HEK293T (cell line): ENCODE results near the gene PCBP1.
"Not testable (repeated sequence)": the region's sequence is repeated elsewhere in the genome, so short reads cannot be mapped to it uniquely, and the experiment has no call there.

Source experiments
- CTCF ChIA-PET: fragments of 350-600 bp; formaldehyde crosslinking; extraction: SDS; loops from one replicate; lab custom pipeline; 2021; ENCODE audit warnings: antibody characterized with exemption, inconsistent platforms; lab: Yijun Ruan, JAX
- POLR2A ChIA-PET: fragments of 350-600 bp; formaldehyde crosslinking; extraction: SDS; loops from one replicate; lab custom pipeline; 2020; ENCODE audit warnings: antibody characterized with exemption, inconsistent platforms; lab: Yijun Ruan, JAX
- DNase-seq: peaks from one replicate; pipeline ENCODE4 v3.0.0; 2012; ENCODE audit warnings: mixed read lengths; ENCODE audit errors: extremely low spot score
- ARNT ChIP-seq: fragments of 450-650 bp; IDR thresholded peaks from 2 replicates; pipeline ENCODE4 v1.6.1; 2017; ENCODE audit warnings: mild to moderate bottlenecking
- BHLHE40 ChIP-seq: fragments of 450-650 bp; IDR thresholded peaks from 2 replicates; pipeline ENCODE4 v1.6.1; 2016; ENCODE audit warnings: mild to moderate bottlenecking, moderate library complexity, borderline replicate concordance
- CTBP1 ChIP-seq: fragments of 450-650 bp; IDR thresholded peaks from 2 replicates; pipeline ENCODE4 v1.6.1; 2016; ENCODE audit warnings: borderline replicate concordance
- ELF4 ChIP-seq: fragments of 450-650 bp; IDR thresholded peaks from 2 replicates; pipeline ENCODE4 v1.6.1; 2017; ENCODE audit warnings: antibody characterized with exemption
- FOXA1 ChIP-seq: fragments of 450-650 bp; IDR thresholded peaks from 2 replicates; pipeline ENCODE4 v1.6.1; 2016; ENCODE audit warnings: mild to moderate bottlenecking
- FOXK2 ChIP-seq: fragments of 450-650 bp; IDR thresholded peaks from 2 replicates; pipeline ENCODE4 v1.6.1; 2016; ENCODE audit warnings: mild to moderate bottlenecking
- FOXM1 ChIP-seq: fragments of 450-650 bp; IDR thresholded peaks from 2 replicates; pipeline ENCODE4 v1.6.1; 2017; ENCODE audit warnings: mild to moderate bottlenecking, borderline replicate concordance
- HDGF ChIP-seq: fragments of 450-650 bp; IDR thresholded peaks from 2 replicates; pipeline ENCODE4 v1.6.1; 2017; ENCODE audit warnings: antibody characterized with exemption, borderline replicate concordance
- L3MBTL2 ChIP-seq: fragments of 450-650 bp; conservative IDR thresholded peaks from 2 replicates; pipeline ENCODE4 v1.6.1; 2016; ENCODE audit warnings: mild to moderate bottlenecking
- LEF1 ChIP-seq: fragments of 450-650 bp; IDR thresholded peaks from 2 replicates; pipeline ENCODE4 v1.6.1; 2017; ENCODE audit warnings: mild to moderate bottlenecking, borderline replicate concordance
- NFRKB ChIP-seq: fragments of 450-650 bp; IDR thresholded peaks from 2 replicates; pipeline ENCODE4 v1.6.1; 2016; ENCODE audit warnings: mild to moderate bottlenecking, moderate library complexity
- PKNOX1 ChIP-seq: fragments of 450-650 bp; IDR thresholded peaks from 2 replicates; pipeline ENCODE4 v1.6.1; 2016
- SP1 ChIP-seq: fragments of 450-650 bp; IDR thresholded peaks from 2 replicates; pipeline ENCODE4 v1.6.1; 2017
- SUZ12 ChIP-seq: fragments of 450-650 bp; IDR thresholded peaks from 2 replicates; pipeline ENCODE4 v1.6.1; 2016; ENCODE audit warnings: mild to moderate bottlenecking
- TARDBP ChIP-seq: fragments of 450-650 bp; IDR thresholded peaks from 2 replicates; pipeline ENCODE4 v1.6.1; 2016
- ZNF384 ChIP-seq: fragments of 450-650 bp; IDR thresholded peaks from 2 replicates; pipeline ENCODE4 v1.6.1; 2016

Gene PCBP1

GRCh38 chr2:70045405-70045804 lies 41.9 kb upstream of the PCBP1 start:
- TF ChIP-seq NFRKB: no peak
- TF ChIP-seq PKNOX1: no peak
- TF ChIP-seq ARNT: no peak
- no peak for DNase-seq
- POLR2A ChIA-PET: interaction anchor here (2.6 kb wide), 1 partner anchor 131 kb away, joined by 6 read pairs; the partner anchor contains the start of gene MXD1
- CTCF ChIA-PET: no interaction called here

- POLR2A ChIA-PET: no interaction called here
- CTCF ChIA-PET: no interaction called here
Observed at GRCh38 chr2:70045932-70046331, 41.3 kb upstream of the PCBP1 start.

GRCh38 chr2:70046534-70046933 lies 40.7 kb upstream of the PCBP1 start:
- DNase-seq: no peak
- CTCF ChIA-PET: no interaction called here
- TF ChIP-seq L3MBTL2: no peak
- no peak for TF ChIP-seq ARNT
- no peak for TF ChIP-seq ZNF384
- no peak for TF ChIP-seq SUZ12
- no peak for TF ChIP-seq SP1
- no peak for TF ChIP-seq LEF1
- TF ChIP-seq NFRKB: no peak
- TF ChIP-seq FOXA1: no peak
- no peak for TF ChIP-seq FOXM1
- TF ChIP-seq ELF4: no peak
- TF ChIP-seq CTBP1: no peak
- POLR2A ChIA-PET: no interaction called here

More at GRCh38 chr2:70045932-70046331, 41.3 kb upstream of the PCBP1 start:
- TF ChIP-seq CTBP1: no peak
- no peak for TF ChIP-seq HDGF
- TF ChIP-seq PKNOX1: no peak
- TF ChIP-seq L3MBTL2: no peak
- TF ChIP-seq BHLHE40: no peak
- no peak for TF ChIP-seq ZNF384
- TF ChIP-seq ELF4: no peak
- no peak for TF ChIP-seq TARDBP
- TF ChIP-seq SP1: no peak
- no peak for TF ChIP-seq FOXM1
- TF ChIP-seq FOXK2: no peak
- TF ChIP-seq ARNT: no peak
- no peak for TF ChIP-seq LEF1
- TF ChIP-seq FOXA1: no peak
- no peak for TF ChIP-seq SUZ12
- no peak for TF ChIP-seq NFRKB
- DNase-seq: no peak

- CTCF ChIA-PET: no interaction called here
- DNase-seq: no peak
- POLR2A ChIA-PET: no interaction called here
- TF ChIP-seq L3MBTL2 (no peak), ARNT (no peak), FOXK2 (no peak), FOXA1 (no peak)
Observed at GRCh38 chr2:70047451-70047850, 39.8 kb upstream of the PCBP1 start.

- TF ChIP-seq LEF1 (no peak), NFRKB (no peak), SP1 (no peak), ZNF384 (no peak), FOXM1 (no peak), PKNOX1 (no peak), BHLHE40 (no peak), TARDBP (no peak)
- no peak for DNase-seq
- ChIA-PET POLR2A (no interaction called here), CTCF (interaction anchor here (0.6 kb wide), 1 partner anchor 62 kb away, joined by 4 read pairs; no protein-coding TSS in a partner anchor)
Observed at GRCh38 chr2:70049255-70049654, 38.0 kb upstream of the PCBP1 start.

- DNase-seq: no peak
- no peak for TF ChIP-seq FOXA1
- no peak for TF ChIP-seq PKNOX1
- TF ChIP-seq FOXK2: no peak
- TF ChIP-seq HDGF: no peak
- no peak for TF ChIP-seq NFRKB
- no peak for TF ChIP-seq TARDBP
- TF ChIP-seq BHLHE40: no peak
- no peak for TF ChIP-seq SUZ12
- no peak for TF ChIP-seq L3MBTL2
- TF ChIP-seq ARNT: no peak
- TF ChIP-seq FOXM1: no peak
- no peak for TF ChIP-seq CTBP1
- no peak for TF ChIP-seq LEF1
- TF ChIP-seq SP1: no peak
- no peak for TF ChIP-seq ZNF384
- TF ChIP-seq ELF4: no peak
- ChIA-PET POLR2A (no interaction called here), CTCF (no interaction called here)
Observed at GRCh38 chr2:70050631-70051425, 36.4 kb upstream of the PCBP1 start.

- DNase-seq, CTCF ChIA-PET: not testable (repeated sequence)
- POLR2A ChIA-PET: interaction anchor here (1.4 kb wide), 1 partner anchor 141 kb away, joined by 3 read pairs; the partner anchor contains the start of gene MXD1
Observed at GRCh38 chr2:70055259-70055658, 32.0 kb upstream of the PCBP1 start.
